Right cardiac atrium (tissue), 5 donors: Measurements from ENCODE around the gene CTNNA3. TPM values are rescaled to one million over a fixed set of nuclear protein-coding genes. Genes with fewer than 3 reads are reported as not detected.

Experiments used
- ATAC-seq, 2 donors: fragments of 200-7000 bp; cut with Tn5 transposase; one replicate each; pipeline versions ENCODE4 v1.8.0 to v1.9.1; 2020; ENCODE audit warnings: moderate library complexity in 2 of 2, mild to moderate bottlenecking in 1 of 2
- DNase-seq, 3 donors: peaks; one replicate each; pipeline ENCODE4 v3.0.0-alpha.2; 2020
- H3K27ac ChIP-seq: one replicate; pipeline ENCODE4 v1.5.1; 2013; ENCODE audit warnings: mild to moderate bottlenecking, low read length, control low read depth, moderate library complexity
- H3K27me3 ChIP-seq: one replicate; pipeline ENCODE4 v1.6.1; 2013; ENCODE audit not compliant: control insufficient read depth, insufficient read depth
- H3K4me1 ChIP-seq: one replicate; pipeline ENCODE4 v1.6.1; 2013; ENCODE audit warnings: low read length; ENCODE audit not compliant: control insufficient read depth, insufficient read depth
- H3K4me3 ChIP-seq: one replicate; pipeline ENCODE4 v1.5.1; 2013; ENCODE audit warnings: low read length, control low read depth
- H3K9me3 ChIP-seq: one replicate; pipeline ENCODE4 v1.6.1; 2013; ENCODE audit warnings: low read length; ENCODE audit not compliant: control insufficient read depth
- WGBS: extraction: QIAGEN DNeasy Blood & Tissue Kit; methylation state at CpG from one replicate; pipeline ENCODE4 v1.1.7; 2013; 5-methylcytosine and 5-hydroxymethylcytosine counted together
- intact Hi-C, 4 donors: fragments of 100-400 bp; cut with DNase I; formaldehyde crosslinking; loops; one replicate each; pipeline versions ENCODE4 v1.11.0 to v1.14.0; 2022 to 2023
- polyA plus RNA-seq: library from polyadenylated mRNA; stranded (reverse); fragments of 200-250 nt; gene quantifications from one replicate; pipeline ENCODE4 v1.2.3, GENCODE V29; 2013
- total RNA-seq, 4 donors: library from RNA; stranded (reverse); fragmentation: NEBNext Ultra II Directional; extraction: Animal tissue kit (Norgen Biotek cat#: 25700); gene quantifications; one replicate each; pipeline ENCODE4 v1.2.1, GENCODE V29; 2021
- donor health status: healthy with polysubstance abuse.
- donor health status: DM: no; HTN: yes; CAD: no.
- donor health status: DM: no; HTN: no; CAD: no.
- donor health status: DM: no; HTN: yes; CAD: no; lungs with severe emphysema.
- donor health status: DM: yes; HTN: yes; CAD: no.

CTNNA3 gene
- total and polyA plus RNA-seq, 5 donors: 4.5 to 81.7 (median 67.7) TPM

DNA sequence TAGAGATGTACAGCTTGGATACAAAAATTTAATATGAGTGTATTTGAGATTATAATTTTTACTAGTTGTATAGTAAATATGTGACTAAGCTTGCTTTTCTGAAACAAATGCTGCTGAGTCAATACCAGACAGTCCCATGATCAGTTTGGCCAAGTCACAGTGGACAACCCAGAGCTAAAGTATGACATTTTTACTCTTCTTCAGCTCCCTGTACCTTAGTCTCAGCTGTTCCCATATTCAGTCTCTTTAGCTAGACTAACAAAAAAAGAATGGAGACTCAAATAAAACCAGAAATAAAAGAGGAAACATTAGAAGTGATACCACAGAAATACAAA lies 189.3 kb downstream of the CTNNA3 start:
- Histone ChIP-seq H3K27me3 (no peaks in the 10 kb centered on the region), H3K9me3 (no peaks in the 10 kb centered on the region), H3K27ac (no peak overlapping the region), H3K4me3 (no peak overlapping the region), H3K4me1 (no peaks in the 10 kb centered on the region)
- DNase-seq (no peak), ATAC-seq (no peak)
- intact Hi-C loops: no loop called here

DNA sequence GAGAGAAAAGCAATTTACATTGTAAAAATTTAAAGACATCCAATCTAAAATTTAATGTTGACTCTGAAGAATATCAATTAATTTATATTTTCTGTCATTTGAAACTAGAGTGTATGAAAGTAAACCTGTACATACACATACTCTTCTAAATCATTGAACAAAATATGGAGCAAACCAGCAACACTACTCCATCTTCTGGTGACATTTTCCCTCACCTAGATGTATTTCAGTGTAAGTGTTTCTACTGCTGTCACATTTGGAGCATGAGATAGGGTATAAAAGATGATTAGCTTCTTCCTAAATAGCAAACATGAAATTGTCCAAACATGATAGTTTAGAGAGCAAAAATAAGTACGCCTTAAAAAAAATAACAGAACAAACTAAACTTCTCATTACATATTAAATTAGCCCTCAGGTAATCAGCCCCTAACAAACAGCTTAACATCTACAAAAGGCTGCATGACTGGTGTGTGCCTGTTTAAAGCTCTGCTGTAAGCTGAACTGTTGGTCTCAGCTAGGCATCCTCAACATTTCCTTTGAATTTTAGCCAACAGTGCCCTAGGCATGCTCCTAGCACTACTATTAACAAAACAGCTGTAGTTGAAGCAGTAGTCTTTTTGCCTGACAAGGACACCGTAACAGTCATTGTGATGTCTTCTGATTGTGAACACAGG lies 189.8 kb downstream of the CTNNA3 start:
- H3K9me3 ChIP-seq: no peaks in the 10 kb centered on the region
- ATAC-seq: no peak
- no peak for DNase-seq
- intact Hi-C loops: no loop called here
- 86% methylated on average over 2 of the region's 2 CpGs for WGBS
- H3K27ac ChIP-seq: no peak overlapping the region
- H3K4me1 ChIP-seq: no peaks in the 10 kb centered on the region
- H3K4me3 ChIP-seq: no peak overlapping the region
- no peaks in the 10 kb centered on the region for H3K27me3 ChIP-seq

DNA sequence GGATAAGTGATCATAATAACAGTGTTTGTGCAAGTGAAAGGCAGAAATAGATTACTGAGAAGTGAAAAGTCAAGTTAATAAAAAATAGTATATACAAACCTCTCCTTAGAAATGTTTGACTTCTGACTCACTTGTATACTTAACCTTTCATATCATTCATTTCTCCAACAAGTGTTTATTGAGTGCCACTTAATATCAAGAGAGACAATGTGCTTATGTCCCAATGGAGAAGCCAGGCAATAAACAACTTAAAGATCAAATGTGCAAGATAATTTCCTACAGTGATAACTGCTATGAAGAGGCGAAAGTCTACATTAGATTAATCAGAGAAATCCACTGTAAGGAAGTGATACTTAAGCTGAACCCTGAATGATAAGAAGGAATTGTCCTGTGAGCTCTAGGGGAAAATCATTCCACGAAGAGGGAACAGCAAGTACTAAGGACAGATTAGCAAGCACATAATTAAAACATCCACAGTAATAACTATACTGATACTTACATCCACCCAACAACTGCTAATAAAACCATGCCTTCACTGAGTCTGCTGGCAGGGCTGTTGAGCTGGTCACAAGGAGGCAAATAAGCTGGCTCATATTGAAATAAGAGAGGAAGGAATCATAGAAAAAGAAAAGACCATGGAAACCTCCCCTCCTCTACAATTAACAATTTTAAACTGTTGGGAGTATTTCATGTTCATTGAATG lies 203.5 kb downstream of the CTNNA3 start:
- 30% methylated on average over 2 of the region's 2 CpGs for WGBS
- Histone ChIP-seq H3K27ac (no peak overlapping the region), H3K4me1 (peaks cover 3% of the 10 kb centered on the region), H3K9me3 (no peaks in the 10 kb centered on the region), H3K27me3 (no peaks in the 10 kb centered on the region), H3K4me3 (no peak overlapping the region)
- DNase-seq: no peak
- no peak for ATAC-seq
- intact Hi-C loops: no loop called here

DNA sequence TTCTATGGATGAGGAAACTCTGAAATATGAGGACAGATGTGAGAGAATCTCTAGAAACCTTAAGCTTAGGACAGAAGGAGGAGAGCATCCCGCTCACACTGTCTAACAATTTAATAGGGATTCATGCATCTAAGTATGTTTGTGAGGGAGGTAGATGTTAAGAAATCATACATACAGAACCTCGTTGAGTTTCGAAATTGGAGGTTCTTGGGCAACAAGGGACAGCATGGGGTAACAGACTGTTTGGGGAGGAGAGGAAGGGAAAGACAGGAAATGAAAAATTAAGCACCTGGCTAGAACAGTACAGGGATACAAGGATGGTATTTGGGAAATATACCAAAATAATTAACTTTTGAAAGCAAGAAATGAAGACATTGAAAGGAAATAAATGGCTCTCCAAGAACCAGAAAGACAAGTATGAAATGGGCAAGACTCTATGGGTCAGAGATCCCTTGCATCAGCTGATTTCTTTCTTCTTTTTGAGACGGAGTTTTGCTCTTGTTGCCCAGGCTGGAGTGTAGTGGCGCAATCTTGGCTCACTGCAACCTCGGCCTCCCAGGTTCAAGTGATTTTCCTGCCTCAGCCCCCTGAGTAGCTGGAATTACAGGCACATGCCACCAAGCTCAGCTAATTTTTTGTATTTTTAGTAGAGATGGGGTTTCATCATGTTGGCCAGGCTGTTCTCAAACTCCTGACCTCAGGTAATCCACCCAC lies 207.9 kb downstream of the CTNNA3 start:
- H3K9me3 ChIP-seq: no peaks in the 10 kb centered on the region
- intact Hi-C loops: no loop called here
- no peak overlapping the region for H3K4me3 ChIP-seq
- no peaks in the 10 kb centered on the region for H3K27me3 ChIP-seq
- H3K27ac ChIP-seq: no peak overlapping the region
- DNase-seq: no peak
- H3K4me1 ChIP-seq: peaks cover 3% of the 10 kb centered on the region
- no peak for ATAC-seq
- WGBS: 85% methylated on average over 6 of the region's 6 CpGs

- ATAC-seq (peak in 1 of 2 donors; percentile 51), DNase-seq (no peak)
- WGBS: 19% methylated on average over 3 of the region's 3 CpGs
- intact Hi-C loops: no loop called here
- H3K27ac ChIP-seq: no peak overlapping the region
- H3K9me3 ChIP-seq: no peaks in the 10 kb centered on the region
- no peaks in the 10 kb centered on the region for H3K27me3 ChIP-seq
- H3K4me1 ChIP-seq: peaks cover 3% of the 10 kb centered on the region
- no peak overlapping the region for H3K4me3 ChIP-seq
Observed at GRCh38 chr10:67487199-67487598, 208.8 kb downstream of the CTNNA3 start.

GRCh38 chr10:67477868-67478267 lies 218.1 kb downstream of the CTNNA3 start:
- Histone ChIP-seq H3K27ac (no peak overlapping the region), H3K9me3 (no peaks in the 10 kb centered on the region), H3K4me1 (no peaks in the 10 kb centered on the region), H3K4me3 (no peak overlapping the region), H3K27me3 (no peaks in the 10 kb centered on the region)
- intact Hi-C loops: no loop called here
- DNase-seq (no peak), ATAC-seq (no peak)
- WGBS: 87% methylated on average over 1 of the region's 1 CpG

- intact Hi-C loops: no loop called here
- H3K4me3 ChIP-seq: no peak overlapping the region
- H3K27me3 ChIP-seq: no peaks in the 10 kb centered on the region
- ATAC-seq (no peak), DNase-seq (no peak)
- H3K9me3 ChIP-seq: no peaks in the 10 kb centered on the region
- WGBS: 90% methylated on average over 4 of the region's 4 CpGs
- no peaks in the 10 kb centered on the region for H3K4me1 ChIP-seq
- H3K27ac ChIP-seq: no peak overlapping the region
Observed at GRCh38 chr10:67476201-67476600, 219.8 kb downstream of the CTNNA3 start.

- Histone ChIP-seq H3K4me1 (no peaks in the 10 kb centered on the region), H3K9me3 (no peaks in the 10 kb centered on the region), H3K27ac (no peak overlapping the region), H3K4me3 (no peak overlapping the region), H3K27me3 (no peaks in the 10 kb centered on the region)
- WGBS: 87% methylated on average over 3 of the region's 3 CpGs
- DNase-seq (no peak), ATAC-seq (no peak)
- intact Hi-C loops: no loop called here
Observed at GRCh38 chr10:67473850-67474633, 222.0 kb downstream of the CTNNA3 start.

DNA sequence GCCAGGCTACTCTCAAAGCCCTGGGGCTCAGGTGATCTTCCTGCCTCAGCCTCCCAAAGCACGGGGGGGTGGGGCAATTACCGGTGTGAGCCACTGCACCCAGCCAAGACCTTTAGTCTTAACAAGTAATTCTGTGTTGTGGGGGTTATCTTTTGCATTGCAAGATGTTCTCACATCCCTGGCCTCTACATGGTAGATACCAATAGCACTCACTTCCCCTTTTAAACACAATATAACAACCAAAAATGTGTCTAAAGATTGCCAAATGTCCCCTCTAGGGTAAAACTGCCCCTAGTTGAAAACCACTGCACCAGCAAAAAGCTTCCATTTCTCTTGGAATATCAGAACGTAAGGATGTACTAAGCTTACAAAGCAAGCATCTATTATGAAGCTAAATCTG lies 225.0 kb downstream of the CTNNA3 start:
- Histone ChIP-seq H3K4me3 (no peak overlapping the region), H3K4me1 (no peaks in the 10 kb centered on the region), H3K27ac (no peak overlapping the region), H3K27me3 (no peaks in the 10 kb centered on the region), H3K9me3 (no peaks in the 10 kb centered on the region)
- WGBS: 54% methylated on average over 3 of the region's 3 CpGs
- intact Hi-C loops: no loop called here
- ATAC-seq (no peak), DNase-seq (no peak)

DNA sequence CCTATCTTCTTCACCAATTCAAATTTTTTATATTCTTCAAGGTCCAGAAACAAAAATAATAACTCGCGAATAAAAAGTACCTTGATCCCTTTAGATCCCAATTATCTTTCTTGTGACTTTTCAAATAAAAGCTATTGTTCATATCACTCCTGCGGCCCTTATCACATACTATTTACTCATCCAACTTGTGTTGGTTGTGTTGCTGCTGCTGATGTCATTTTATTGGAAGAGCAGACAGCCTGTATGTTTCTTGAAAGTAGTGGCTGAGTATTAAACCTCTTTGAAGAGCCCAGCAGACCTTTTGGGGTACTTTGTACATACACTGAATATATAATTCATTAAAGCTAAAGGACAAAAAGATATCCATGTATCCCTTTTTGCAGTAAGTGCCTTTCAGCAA lies 231.7 kb downstream of the CTNNA3 start:
- Histone ChIP-seq H3K4me1 (no peaks in the 10 kb centered on the region), H3K27me3 (no peaks in the 10 kb centered on the region), H3K9me3 (no peaks in the 10 kb centered on the region), H3K27ac (no peak overlapping the region), H3K4me3 (no peak overlapping the region)
- ATAC-seq (no peak), DNase-seq (no peak)
- intact Hi-C loops: no loop called here
- 60% methylated on average over 3 of the region's 3 CpGs for WGBS

- WGBS: 33% methylated on average over 1 of the region's 1 CpG
- no peak for ATAC-seq
Observed at GRCh38 chr10:67452892-67453291, 243.1 kb downstream of the CTNNA3 start.

More at GRCh38 chr10:67452892-67453291, 243.1 kb downstream of the CTNNA3 start:
- no peak overlapping the region for H3K27ac ChIP-seq
- no peaks in the 10 kb centered on the region for H3K27me3 ChIP-seq
- H3K9me3 ChIP-seq: no peaks in the 10 kb centered on the region
- intact Hi-C loops: no loop called here
- H3K4me1 ChIP-seq: peaks cover 1% of the 10 kb centered on the region
- no peak overlapping the region for H3K4me3 ChIP-seq
- DNase-seq: peak in 1 of 3 donors; percentile 50
